ENCODE data around the gene HCRT.

The HCRT gene

GRCh38 chr17:42136654-42137051 lies 48.6 kb downstream of the HCRT start:
- no peak for DNase-seq

GRCh38 chr17:42135664-42136653 lies 49.3 kb downstream of the HCRT start:
- DNase-seq: peak; percentile 70

- no peak for DNase-seq
These were observed 50.1 kb downstream of the HCRT start for GRCh38 chr17:42135151-42135550.

Measured in NCI-H510A (cell line).